Skin epidermis (tissue), 12 donors: ENCODE measurements around the gene SIAH2.
"Not testable (repeated sequence)": the region's sequence is repeated elsewhere in the genome, so short reads cannot be mapped to it uniquely, and the experiment has no call there.

ENCODE experiments used
- H3K27ac ChIP-seq, 21 experiments: fragments of 200-600 bp; sonication (generic) in 11 of 21; one replicate each; pipeline ENCODE4 v1.5.0; 2020; ENCODE audit warnings: mild to moderate bottlenecking in 3 of 21, inconsistent platforms in 2 of 21, moderate library complexity in 2 of 21
- H3K4me3 ChIP-seq, 7 experiments: fragments of 200-600 bp; sonication (generic) in 2 of 7; one replicate each; pipeline ENCODE4 v1.5.0; 2020; ENCODE audit warnings: inconsistent platforms in 2 of 7, mild to moderate bottlenecking in 2 of 7, moderate library complexity in 1 of 7

The SIAH2 gene

GRCh38 chr3:150763122-150763840, at the start of gene SIAH2:
Gene SIAH2 (minus strand): TSS chr3:150763169. CDS start chr3:150762849, 320 bp downstream.
- peak within 1 kb of the TSS; percentile 67 to 88 (median 84) for H3K4me3 ChIP-seq
- peak within 1 kb of the TSS; percentile 85 to 98 (median 95) for H3K27ac ChIP-seq

GRCh38 chr3:150811984-150812383, 49.0 kb upstream of the SIAH2 start:
- no peak overlapping the region for H3K4me3 ChIP-seq

GRCh38 chr3:150810641-150811040, 47.7 kb upstream of the SIAH2 start:
- Histone ChIP-seq H3K27ac (no peak overlapping the region), H3K4me3 (no peak overlapping the region)

More at GRCh38 chr3:150811984-150812383, 49.0 kb upstream of the SIAH2 start:
- H3K27ac ChIP-seq, result no peak overlapping the region

GRCh38 chr3:150806185-150806835, 43.3 kb upstream of the SIAH2 start:
- no peak overlapping the region for H3K4me3 ChIP-seq

GRCh38 chr3:150805354-150805753, 42.4 kb upstream of the SIAH2 start:
- H3K4me3 ChIP-seq, result no peak overlapping the region
- H3K27ac ChIP-seq, result no peak overlapping the region

More at GRCh38 chr3:150806185-150806835, 43.3 kb upstream of the SIAH2 start:
- no peak overlapping the region for H3K27ac ChIP-seq

GRCh38 chr3:150803440-150803985, 40.5 kb upstream of the SIAH2 start:
- Histone ChIP-seq H3K27ac (no peak overlapping the region), H3K4me3 (no peak overlapping the region)

- no peak overlapping the region for H3K27ac ChIP-seq
- H3K4me3 ChIP-seq, result no peak overlapping the region
These were observed 37.8 kb upstream of the SIAH2 start for GRCh38 chr3:150800722-150801121.

GRCh38 chr3:150798122-150798618, 35.2 kb upstream of the SIAH2 start:
- H3K27ac ChIP-seq, result no peak overlapping the region
- H3K4me3 ChIP-seq, result no peak overlapping the region

- Histone ChIP-seq H3K4me3 (no peak overlapping the region), H3K27ac (no peak overlapping the region)
These were observed 34.2 kb upstream of the SIAH2 start for GRCh38 chr3:150797155-150797554.

- H3K27ac ChIP-seq, H3K4me3 ChIP-seq: not testable (repeated sequence)
These were observed 33.6 kb upstream of the SIAH2 start for GRCh38 chr3:150796527-150796926.

- H3K27ac ChIP-seq, result no peak overlapping the region
- H3K4me3 ChIP-seq, result no peak overlapping the region
These were observed 30.7 kb upstream of the SIAH2 start for GRCh38 chr3:150793641-150794040.

GRCh38 chr3:150790629-150791028, 27.7 kb upstream of the SIAH2 start:
- H3K27ac ChIP-seq, result no peak overlapping the region
- H3K4me3 ChIP-seq, result no peak overlapping the region

GRCh38 chr3:150789451-150789850, 26.5 kb upstream of the SIAH2 start:
- no peak overlapping the region for H3K27ac ChIP-seq

GRCh38 chr3:150787741-150788370, 24.9 kb upstream of the SIAH2 start:
- no peak overlapping the region for H3K27ac ChIP-seq

More at GRCh38 chr3:150789451-150789850, 26.5 kb upstream of the SIAH2 start:
- H3K4me3 ChIP-seq, result no peak overlapping the region

GRCh38 chr3:150786791-150787190, 23.8 kb upstream of the SIAH2 start:
- no peak overlapping the region for H3K27ac ChIP-seq
- no peak overlapping the region for H3K4me3 ChIP-seq

More at GRCh38 chr3:150787741-150788370, 24.9 kb upstream of the SIAH2 start:
- H3K4me3 ChIP-seq, result no peak overlapping the region

GRCh38 chr3:150784747-150785125, 21.8 kb upstream of the SIAH2 start:
- H3K4me3 ChIP-seq, result no peak overlapping the region

GRCh38 chr3:150783920-150784746, 21.2 kb upstream of the SIAH2 start:
- Histone ChIP-seq H3K4me3 (no peak overlapping the region), H3K27ac (no peak overlapping the region)

More at GRCh38 chr3:150784747-150785125, 21.8 kb upstream of the SIAH2 start:
- no peak overlapping the region for H3K27ac ChIP-seq

- H3K27ac ChIP-seq, result no peak overlapping the region
- H3K4me3 ChIP-seq, result no peak overlapping the region
These were observed 20.3 kb upstream of the SIAH2 start for GRCh38 chr3:150783316-150783715.

GRCh38 chr3:150779402-150779858, 16.5 kb upstream of the SIAH2 start:
- no peak overlapping the region for H3K27ac ChIP-seq
- H3K4me3 ChIP-seq, result no peak overlapping the region
